Omental fat pad (tissue), 4 donors: ENCODE results near the gene IL18R1. TPM values are rescaled to one million over a fixed set of nuclear protein-coding genes. Genes with fewer than 3 reads are reported as not detected.
"Not testable (repeated sequence)": the region's sequence is repeated elsewhere in the genome, so short reads cannot be mapped to it uniquely, and the experiment has no call there.

Experiments used
- ATAC-seq: fragments of 150-250 bp; one replicate; pipeline ENCODE4 v1.9.1; 2016; ENCODE audit warnings: mild to moderate bottlenecking, moderate library complexity; ENCODE audit not compliant: low FRiP score
- DNase-seq: peaks from one replicate; pipeline ENCODE4 v3.0.0-alpha.2; 2019; ENCODE audit warnings: low spot score
- total RNA-seq, 4 donors: library from RNA; depleted of rRNA; stranded (reverse); fragments of >200 nt; gene quantifications; one replicate each; pipeline ENCODE4 v1.1.0, GENCODE V29; 2016
- TF ChIP-seq, protein P1 (sequence below), 3 donors: fragments of 450-650 bp; IDR thresholded peaks; one replicate each; pipeline ENCODE4 v1.5.1; 2016 to 2017; ENCODE audit warnings: antibody characterized with exemption in 3 of 3, mild to moderate bottlenecking in 3 of 3, moderate library complexity in 2 of 3

IL18R1 gene
- total RNA-seq, 4 donors from 2014 or later = 5.8 to 51.9 (median 24.4) TPM

GRCh38 chr2:102315921-102316320 lies 39.7 kb upstream of the IL18R1 start:
- TF ChIP-seq, protein P1, sequence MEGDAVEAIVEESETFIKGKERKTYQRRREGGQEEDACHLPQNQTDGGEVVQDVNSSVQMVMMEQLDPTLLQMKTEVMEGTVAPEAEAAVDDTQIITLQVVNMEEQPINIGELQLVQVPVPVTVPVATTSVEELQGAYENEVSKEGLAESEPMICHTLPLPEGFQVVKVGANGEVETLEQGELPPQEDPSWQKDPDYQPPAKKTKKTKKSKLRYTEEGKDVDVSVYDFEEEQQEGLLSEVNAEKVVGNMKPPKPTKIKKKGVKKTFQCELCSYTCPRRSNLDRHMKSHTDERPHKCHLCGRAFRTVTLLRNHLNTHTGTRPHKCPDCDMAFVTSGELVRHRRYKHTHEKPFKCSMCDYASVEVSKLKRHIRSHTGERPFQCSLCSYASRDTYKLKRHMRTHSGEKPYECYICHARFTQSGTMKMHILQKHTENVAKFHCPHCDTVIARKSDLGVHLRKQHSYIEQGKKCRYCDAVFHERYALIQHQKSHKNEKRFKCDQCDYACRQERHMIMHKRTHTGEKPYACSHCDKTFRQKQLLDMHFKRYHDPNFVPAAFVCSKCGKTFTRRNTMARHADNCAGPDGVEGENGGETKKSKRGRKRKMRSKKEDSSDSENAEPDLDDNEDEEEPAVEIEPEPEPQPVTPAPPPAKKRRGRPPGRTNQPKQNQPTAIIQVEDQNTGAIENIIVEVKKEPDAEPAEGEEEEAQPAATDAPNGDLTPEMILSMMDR (IDR thresholded peaks at IDR 0.05) = no peak
- ATAC-seq = no peak
- DNase-seq = no peak

- TF ChIP-seq, protein P1 (IDR thresholded peaks at IDR 0.05) = no peak
- ATAC-seq (no peak), DNase-seq (no peak)
Observed at GRCh38 chr2:102317715-102318114, 37.9 kb upstream of the IL18R1 start.

GRCh38 chr2:102318437-102318836 lies 37.2 kb upstream of the IL18R1 start:
- DNase-seq (no peak), ATAC-seq (no peak)
- TF ChIP-seq, protein P1 (IDR thresholded peaks at IDR 0.05) = no peak

DNA sequence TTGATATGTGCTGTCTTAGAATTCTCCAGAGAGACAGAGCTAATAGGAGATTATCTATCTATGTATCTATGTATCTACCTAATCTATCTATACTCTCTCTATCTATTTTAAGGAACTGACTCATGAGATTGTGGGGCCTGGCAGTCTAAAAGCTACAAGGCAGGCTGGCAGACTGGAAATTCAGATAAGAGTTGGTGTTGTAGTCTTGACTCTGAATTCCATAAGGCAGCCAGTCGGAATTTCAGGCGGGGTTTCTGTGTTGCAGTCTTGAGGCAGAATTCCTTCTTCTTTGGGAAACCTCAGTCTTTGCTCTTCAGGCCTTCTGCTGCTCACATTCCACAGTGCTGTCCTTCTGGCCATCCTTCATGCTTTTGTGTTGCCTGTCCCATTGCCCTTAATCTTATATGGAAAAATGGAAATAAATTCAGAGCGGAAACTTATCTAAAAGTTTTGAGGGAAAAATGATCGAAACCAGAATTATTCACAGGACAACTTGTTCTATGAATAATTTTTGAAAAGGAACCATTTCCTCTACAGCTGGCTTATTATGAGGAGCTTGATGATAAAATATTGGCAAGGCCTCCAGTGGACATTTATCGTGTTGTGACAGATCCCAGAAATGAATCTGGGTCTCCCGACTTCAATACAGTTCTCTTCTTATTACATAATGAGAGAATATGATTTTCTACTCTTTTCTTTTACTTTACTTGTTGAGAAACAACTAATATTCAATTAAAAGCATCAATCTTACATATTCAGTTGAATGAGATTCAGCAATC lies 33.5 kb upstream of the IL18R1 start:
- TF ChIP-seq, protein P1 (IDR thresholded peaks at IDR 0.05) = no peak
- DNase-seq (no peak), ATAC-seq (no peak)

- not testable (repeated sequence) for ATAC-seq, DNase-seq
Observed at GRCh38 chr2:102324914-102325313, 30.7 kb upstream of the IL18R1 start.

GRCh38 chr2:102331311-102331980 lies 24.1 kb upstream of the IL18R1 start:
- TF ChIP-seq, protein P1 (IDR thresholded peaks at IDR 0.05) = no peak
- ATAC-seq = peak; percentile 24
- DNase-seq = no peak

GRCh38 chr2:102334486-102334885 lies 21.1 kb upstream of the IL18R1 start:
- DNase-seq (no peak), ATAC-seq (no peak)
- TF ChIP-seq, protein P1 (IDR thresholded peaks at IDR 0.05) = no peak
